Measurements from ENCODE around the gene SLC7A4. TPM values are rescaled to one million over a fixed set of nuclear protein-coding genes. Genes with fewer than 3 reads are reported as not detected.

SLC7A4 gene
- polyA plus RNA-seq, 1 donor from 2014 or later = not detected

GRCh38 chr22:20993304-20994127, 38.8 kb downstream of the SLC7A4 start (continued):
- no peak for TF ChIP-seq MXI1 (conservative IDR thresholded peaks at IDR 0.05; ENCODE audit: poor library complexity, severe bottlenecking)
- TF ChIP-seq POLR2AphosphoS5 (IDR thresholded peaks at IDR 0.05) = no peak

- Histone ChIP-seq H3K79me2 (replicated peaks; ENCODE audit: insufficient read depth, low read length) (no peaks in the 10 kb centered on the region), H3K36me3 (ENCODE audit: insufficient read depth, low read length) (no peaks in the 10 kb centered on the region)
These were observed 39.7 kb downstream of the SLC7A4 start for GRCh38 chr22:20992456-20993303.

More at GRCh38 chr22:20992456-20993303, 39.7 kb downstream of the SLC7A4 start:
- H3K27me3 ChIP-seq (ENCODE audit: insufficient read depth, low read depth, low read length) = no peaks in the 10 kb centered on the region
- H4K20me1 ChIP-seq (ENCODE audit: insufficient read depth) = no peaks in the 10 kb centered on the region
- H3K9me2 ChIP-seq (ENCODE audit: insufficient read depth, low read length) = no peaks in the 10 kb centered on the region
- no peak overlapping the region for H3K9ac ChIP-seq (ENCODE audit: low read length)
- no peaks in the 10 kb centered on the region for H3F3A ChIP-seq (ENCODE audit: insufficient read depth, low read length, poor library complexity, severe bottlenecking)
- no peak overlapping the region for H3K4me3 ChIP-seq (ENCODE audit: low read length)
- H2AFZ ChIP-seq (ENCODE audit: low read depth, low read length) = no peak overlapping the region
- H3K9me3 ChIP-seq (ENCODE audit: low read length) = no peaks in the 10 kb centered on the region
- TF ChIP-seq EZH2 (IDR thresholded peaks at IDR 0.05; ENCODE audit: borderline replicate concordance, insufficient read depth, low read length, poor library complexity, severe bottlenecking) (no peak), EP300 (conservative IDR thresholded peaks at IDR 0.05; ENCODE audit: poor library complexity, severe bottlenecking) (no peak), SMC3 (conservative IDR thresholded peaks at IDR 0.05; ENCODE audit: poor library complexity) (no peak), CTCF (IDR thresholded peaks at IDR 0.05; ENCODE audit: poor library complexity, severe bottlenecking) (no peak), POLR2AphosphoS5 (IDR thresholded peaks at IDR 0.05) (no peak), RAD21 (conservative IDR thresholded peaks at IDR 0.05) (no peak), TAF1 (IDR thresholded peaks at IDR 0.05; ENCODE audit: low read depth) (no peak), MXI1 (conservative IDR thresholded peaks at IDR 0.05; ENCODE audit: poor library complexity, severe bottlenecking) (no peak), REST (IDR thresholded peaks at IDR 0.05; ENCODE audit: borderline replicate concordance) (no peak)
- H3K27ac ChIP-seq (ENCODE audit: low read length) = no peak overlapping the region
- H3K4me2 ChIP-seq (ENCODE audit: low read length) = no peak overlapping the region
